RWPE2 (cell line): Measurements from ENCODE around the gene VIPR1.

ENCODE experiments used
- ATAC-seq: fragments of 200-7000 bp; cut with Tn5 transposase; 3 replicates; pipeline ENCODE4 v1.9.1; 2021; ENCODE audit warnings: low read depth
- DNase-seq: peaks from one replicate; pipeline ENCODE4 v3.0.0-alpha.2; 2020; ENCODE audit warnings: low spot score
- H3K27ac ChIP-seq: fragments of 450-650 bp; 2 replicates; pipeline ENCODE4 v1.5.1; 2017; ENCODE audit warnings: mild to moderate bottlenecking; ENCODE audit not compliant: poor library complexity, severe bottlenecking
- H3K27me3 ChIP-seq: fragments of 250-450 bp; sonication (Bioruptor Pico); 2 replicates; pipeline ENCODE4 v1.5.1; 2021; ENCODE audit warnings: mild to moderate bottlenecking, moderate library complexity; ENCODE audit not compliant: insufficient read depth, poor library complexity, severe bottlenecking
- H3K36me3 ChIP-seq: fragments of 250-450 bp; sonication (Bioruptor Pico); 2 replicates; pipeline ENCODE4 v1.5.1; 2020; ENCODE audit warnings: low read depth, mild to moderate bottlenecking, moderate library complexity
- H3K4me1 ChIP-seq: fragments of 250-450 bp; sonication (Bioruptor Pico); 2 replicates; pipeline ENCODE4 v1.5.1; 2021; ENCODE audit warnings: mild to moderate bottlenecking, moderate library complexity; ENCODE audit not compliant: insufficient read depth, poor library complexity, severe bottlenecking
- H3K4me3 ChIP-seq: fragments of 250-450 bp; sonication (Bioruptor Pico); 2 replicates; pipeline ENCODE4 v1.5.1; 2021; ENCODE audit warnings: mild to moderate bottlenecking, moderate library complexity; ENCODE audit not compliant: severe bottlenecking
- H3K9me3 ChIP-seq: fragments of 250-450 bp; sonication (Bioruptor Pico); 2 replicates; pipeline ENCODE4 v1.5.1; 2021; ENCODE audit warnings: mild to moderate bottlenecking, moderate library complexity; ENCODE audit not compliant: severe bottlenecking
- TF ChIP-seq, protein P1 (sequence below): fragments of 450-650 bp; IDR thresholded peaks from one replicate; pipeline ENCODE4 v1.5.1; 2017; ENCODE audit warnings: mild to moderate bottlenecking, moderate library complexity; ENCODE audit not compliant: poor library complexity, severe bottlenecking

The VIPR1 gene

DNA sequence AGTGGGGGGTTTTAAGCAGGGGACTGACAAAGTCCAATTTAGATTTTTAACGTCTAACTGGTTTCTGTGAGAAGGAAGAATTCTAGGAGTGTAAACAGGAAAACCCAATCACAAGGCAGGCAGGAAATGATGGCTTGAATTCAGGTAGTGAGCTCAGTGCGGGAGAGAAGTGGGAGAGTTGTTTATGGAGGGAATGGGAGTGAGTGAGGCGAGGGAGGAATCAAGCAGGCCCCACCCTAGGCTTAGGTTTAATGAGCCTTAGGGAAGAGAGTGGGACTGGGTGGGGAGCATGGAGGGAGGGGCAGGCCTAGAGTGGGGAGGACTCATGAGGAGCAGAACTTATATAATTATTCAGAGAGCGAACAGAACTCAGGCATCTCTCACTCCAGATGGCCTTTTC, 17.9 kb downstream of the VIPR1 start:
- ATAC-seq (no peak), DNase-seq (no peak)
- TF ChIP-seq, protein P1, sequence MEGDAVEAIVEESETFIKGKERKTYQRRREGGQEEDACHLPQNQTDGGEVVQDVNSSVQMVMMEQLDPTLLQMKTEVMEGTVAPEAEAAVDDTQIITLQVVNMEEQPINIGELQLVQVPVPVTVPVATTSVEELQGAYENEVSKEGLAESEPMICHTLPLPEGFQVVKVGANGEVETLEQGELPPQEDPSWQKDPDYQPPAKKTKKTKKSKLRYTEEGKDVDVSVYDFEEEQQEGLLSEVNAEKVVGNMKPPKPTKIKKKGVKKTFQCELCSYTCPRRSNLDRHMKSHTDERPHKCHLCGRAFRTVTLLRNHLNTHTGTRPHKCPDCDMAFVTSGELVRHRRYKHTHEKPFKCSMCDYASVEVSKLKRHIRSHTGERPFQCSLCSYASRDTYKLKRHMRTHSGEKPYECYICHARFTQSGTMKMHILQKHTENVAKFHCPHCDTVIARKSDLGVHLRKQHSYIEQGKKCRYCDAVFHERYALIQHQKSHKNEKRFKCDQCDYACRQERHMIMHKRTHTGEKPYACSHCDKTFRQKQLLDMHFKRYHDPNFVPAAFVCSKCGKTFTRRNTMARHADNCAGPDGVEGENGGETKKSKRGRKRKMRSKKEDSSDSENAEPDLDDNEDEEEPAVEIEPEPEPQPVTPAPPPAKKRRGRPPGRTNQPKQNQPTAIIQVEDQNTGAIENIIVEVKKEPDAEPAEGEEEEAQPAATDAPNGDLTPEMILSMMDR: no peak

DNA sequence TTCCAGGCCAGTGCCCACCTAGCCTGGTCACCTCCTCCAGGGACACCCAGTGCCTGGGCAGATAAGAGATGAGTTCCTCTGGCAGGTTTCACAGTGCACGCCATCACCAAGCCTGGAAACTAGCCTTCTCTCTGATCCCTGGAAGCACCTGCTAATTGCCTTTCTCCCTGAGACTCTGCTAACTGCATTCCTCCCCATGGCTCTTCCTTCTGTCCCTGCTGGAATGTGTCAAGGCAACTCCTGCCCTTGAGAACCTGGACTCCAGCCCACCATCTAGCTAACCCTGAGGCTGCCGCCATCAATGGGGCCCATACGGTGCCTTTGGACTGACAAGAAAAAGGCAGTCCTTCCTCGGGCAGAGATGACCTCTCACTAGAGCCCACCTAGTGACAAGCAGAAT, 18.5 kb downstream of the VIPR1 start:
- TF ChIP-seq, protein P1: no peak
- no peak overlapping the region for H3K27ac ChIP-seq
- no peaks in the 10 kb centered on the region for H3K36me3 ChIP-seq
- H3K27me3 ChIP-seq: no peaks in the 10 kb centered on the region
- H3K4me1 ChIP-seq: peaks cover 3% of the 10 kb centered on the region
- ATAC-seq (no peak), DNase-seq (no peak)
- H3K9me3 ChIP-seq: no peaks in the 10 kb centered on the region
- no peak overlapping the region for H3K4me3 ChIP-seq

More for the DNA sequence above, 17.9 kb downstream of the VIPR1 start:
- H3K9me3 ChIP-seq: no peaks in the 10 kb centered on the region
- no peaks in the 10 kb centered on the region for H3K36me3 ChIP-seq
- H3K4me3 ChIP-seq: no peak overlapping the region
- no peaks in the 10 kb centered on the region for H3K27me3 ChIP-seq
- H3K27ac ChIP-seq: no peak overlapping the region
- peaks cover 7% of the 10 kb centered on the region for H3K4me1 ChIP-seq

GRCh38 chr3:42524751-42525150, 22.3 kb downstream of the VIPR1 start:
- no peak for ATAC-seq
- Histone ChIP-seq H3K4me1 (no peaks in the 10 kb centered on the region), H3K27ac (no peak overlapping the region), H3K9me3 (no peaks in the 10 kb centered on the region), H3K27me3 (no peaks in the 10 kb centered on the region), H3K36me3 (no peaks in the 10 kb centered on the region), H3K4me3 (no peak overlapping the region)
- TF ChIP-seq, protein P1: no peak
- DNase-seq: no peak

DNA sequence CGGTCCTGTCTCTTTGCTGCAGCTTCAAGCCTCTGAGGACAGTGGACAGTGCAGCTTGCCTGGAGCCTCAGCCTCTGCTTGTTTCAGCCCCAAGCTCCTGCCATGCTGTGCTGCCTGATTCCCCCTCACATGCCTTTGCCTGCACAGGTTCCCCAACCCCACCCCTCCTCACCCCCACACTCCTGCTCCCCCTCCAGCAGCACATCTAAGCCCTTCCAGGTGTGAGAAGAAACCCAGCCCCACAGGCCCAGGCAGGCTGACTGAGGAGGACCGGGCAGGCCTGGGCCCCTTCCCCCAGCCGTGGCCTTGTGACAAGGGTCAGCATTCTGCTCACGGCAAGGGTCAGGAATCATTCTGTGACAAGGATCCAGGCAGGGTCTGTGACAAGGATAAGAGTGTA, 22.8 kb downstream of the VIPR1 start:
- H3K4me3 ChIP-seq: no peak overlapping the region
- TF ChIP-seq, protein P1: no peak
- no peak for ATAC-seq
- no peaks in the 10 kb centered on the region for H3K9me3 ChIP-seq
- no peak overlapping the region for H3K27ac ChIP-seq
- no peaks in the 10 kb centered on the region for H3K4me1 ChIP-seq
- DNase-seq: no peak
- no peaks in the 10 kb centered on the region for H3K27me3 ChIP-seq
- H3K36me3 ChIP-seq: no peaks in the 10 kb centered on the region

- H3K4me3 ChIP-seq: no peak overlapping the region
- DNase-seq (no peak), ATAC-seq (no peak)
- H3K36me3 ChIP-seq: no peaks in the 10 kb centered on the region
- H3K9me3 ChIP-seq: no peaks in the 10 kb centered on the region
- no peak overlapping the region for H3K27ac ChIP-seq
- H3K4me1 ChIP-seq: no peaks in the 10 kb centered on the region
- TF ChIP-seq, protein P1: no peak
- H3K27me3 ChIP-seq: no peaks in the 10 kb centered on the region
Measured at GRCh38 chr3:42525736-42526345, 23.4 kb downstream of the VIPR1 start.
